Gastrocnemius medialis (tissue), 4 donors: ENCODE measurements around the gene MARCHF9. TPM values are rescaled to one million over a fixed set of nuclear protein-coding genes. Genes with fewer than 3 reads are reported as not detected.

Experiments
- ATAC-seq, 2 donors: fragments of 150-250 bp; one replicate each; pipeline ENCODE4 v1.9.1; 2016
- DNase-seq, 2 donors: peaks; one replicate each; pipeline ENCODE4 v3.0.0-alpha.2; 2019
- H3K27ac ChIP-seq, 4 donors: fragments of 200-600 bp; sonication (generic); 1 replicate in 1 of 4; 2 replicates in 3 of 4; pipeline ENCODE4 v1.5.1; 2016 to 2018; ENCODE audit warnings: mild to moderate bottlenecking in 2 of 4, moderate library complexity in 1 of 4
- H3K27me3 ChIP-seq, 3 donors: fragments of 200-600 bp; sonication (generic) in 2 of 3; 1 replicate in 1 of 3; 2 replicates in 2 of 3; pipeline versions ENCODE4 v1.5.1 to v1.6.0; 2016 to 2019; ENCODE audit warnings: mild to moderate bottlenecking in 1 of 3, moderate library complexity in 1 of 3
- H3K36me3 ChIP-seq, 2 donors: fragments of 200-600 bp; sonication (generic) in 1 of 2; one replicate each; pipeline ENCODE4 v1.5.1; 2017 to 2018
- H3K4me1 ChIP-seq, 2 donors: fragments of 200-600 bp; sonication (generic) in 1 of 2; one replicate each; pipeline ENCODE4 v1.5.1; 2016 to 2017; ENCODE audit warnings: mild to moderate bottlenecking in 2 of 2
- H3K4me3 ChIP-seq, 4 donors: fragments of 200-600 bp; sonication (generic) in 3 of 4; 1 replicate in 1 of 4; 2 replicates in 3 of 4; pipeline ENCODE4 v1.5.1; 2016 to 2019; ENCODE audit warnings: mild to moderate bottlenecking in 2 of 4
- H3K9me3 ChIP-seq, 3 donors: fragments of 200-600 bp; sonication (generic) in 2 of 3; 1 replicate in 1 of 3; 2 replicates in 2 of 3; pipeline ENCODE4 v1.5.1; 2016 to 2019
- POLR2A ChIP-seq, 2 donors: fragments of 450-650 bp; IDR thresholded peaks; one replicate each; pipeline ENCODE4 v1.6.1; 2017; ENCODE audit warnings: antibody characterized with exemption in 2 of 2, mild to moderate bottlenecking in 2 of 2, moderate library complexity in 2 of 2
- in situ Hi-C, 4 donors: fragments of 200-750 bp; cut with MboI; loops; one replicate each; pipeline versions ENCODE4 v1.15.0 to v1.8.0; 2017; ENCODE audit warnings: low sequenced_read_pairs in 4 of 4
- intact Hi-C: fragments of 100-400 bp; cut with DNase I; formaldehyde crosslinking; loops from one replicate; pipeline ENCODE4 v1.15.1; 2023; ENCODE audit warnings: low total_unique reads
- total RNA-seq, 4 donors: library from RNA; depleted of rRNA; stranded (reverse); fragments of >200 nt; gene quantifications; one replicate each; pipeline versions ENCODE4 v1.1.0 to v1.2.3, GENCODE V29; 2016
- TF ChIP-seq, protein P1 (sequence below), 5 experiments: fragments of 450-650 bp in 3 of 5; fragments of 200-600 bp in 2 of 5; sonication (generic) in 2 of 5; IDR thresholded peaks in 4 of 5; conservative IDR thresholded peaks in 1 of 5; 1 replicate in 4 of 5; 2 replicates in 1 of 5; pipeline ENCODE4 v1.5.1; 2016 to 2019; ENCODE audit warnings: antibody characterized with exemption in 5 of 5, mild to moderate bottlenecking in 3 of 5, moderate library complexity in 3 of 5

The MARCHF9 gene
- total RNA-seq, 4 donors from 2014 or later: 4.8 to 11.3 (median 7.9) TPM

DNA sequence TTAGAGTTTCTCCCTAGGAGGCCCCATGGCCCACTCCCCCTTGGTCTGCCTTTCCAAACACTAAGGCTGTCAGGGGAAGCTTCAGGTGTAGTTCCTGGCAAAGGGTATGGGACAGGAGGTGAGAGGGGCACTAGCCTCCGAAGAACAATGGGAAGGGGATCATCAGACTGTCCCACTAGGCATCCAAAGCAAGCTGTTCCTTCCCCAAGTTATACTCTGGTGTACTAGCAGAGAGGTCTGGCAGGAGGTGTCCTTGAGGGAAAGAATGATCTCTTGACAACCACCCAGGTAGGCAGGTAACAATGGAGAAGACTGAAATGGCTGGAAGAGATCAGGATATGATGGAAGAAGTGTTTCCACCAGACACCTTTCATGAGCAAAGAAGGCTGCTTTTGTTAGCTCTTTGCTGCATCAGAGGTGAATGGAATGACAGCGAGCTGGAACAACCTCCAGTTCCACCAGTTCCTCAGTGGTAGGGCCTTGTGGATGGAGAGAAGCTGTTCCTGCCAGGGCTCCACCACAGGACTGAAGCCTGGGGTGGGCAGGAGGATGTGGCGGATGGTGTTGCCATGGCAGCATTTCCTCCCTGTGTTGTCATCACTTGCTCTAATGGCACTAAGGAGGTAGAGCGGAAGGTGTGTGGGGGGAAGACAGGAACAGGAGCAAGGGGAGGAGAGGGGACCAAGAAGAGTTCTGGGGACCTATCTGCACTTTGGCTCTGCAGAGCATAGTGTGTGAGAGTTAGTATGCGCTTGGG lies 14.1 kb upstream of the MARCHF9 start:
- ATAC-seq (no peak), DNase-seq (no peak)
- intact Hi-C loops (no loop called here), in situ Hi-C loops (no loop called here)
- Histone ChIP-seq H3K27ac (peak overlapping the region; percentile 38 to 66 (median 58)), H3K27me3 (peaks cover 39 to 47% (median 43%) of the 10 kb centered on the region in 3 donors), H3K36me3 (no peaks in the 10 kb centered on the region), H3K9me3 (no peaks in the 10 kb centered on the region), H3K4me3 (no peak overlapping the region), H3K4me1 (peaks cover 16 to 25% of the 10 kb centered on the region in 2 donors)
- TF ChIP-seq, protein P1, sequence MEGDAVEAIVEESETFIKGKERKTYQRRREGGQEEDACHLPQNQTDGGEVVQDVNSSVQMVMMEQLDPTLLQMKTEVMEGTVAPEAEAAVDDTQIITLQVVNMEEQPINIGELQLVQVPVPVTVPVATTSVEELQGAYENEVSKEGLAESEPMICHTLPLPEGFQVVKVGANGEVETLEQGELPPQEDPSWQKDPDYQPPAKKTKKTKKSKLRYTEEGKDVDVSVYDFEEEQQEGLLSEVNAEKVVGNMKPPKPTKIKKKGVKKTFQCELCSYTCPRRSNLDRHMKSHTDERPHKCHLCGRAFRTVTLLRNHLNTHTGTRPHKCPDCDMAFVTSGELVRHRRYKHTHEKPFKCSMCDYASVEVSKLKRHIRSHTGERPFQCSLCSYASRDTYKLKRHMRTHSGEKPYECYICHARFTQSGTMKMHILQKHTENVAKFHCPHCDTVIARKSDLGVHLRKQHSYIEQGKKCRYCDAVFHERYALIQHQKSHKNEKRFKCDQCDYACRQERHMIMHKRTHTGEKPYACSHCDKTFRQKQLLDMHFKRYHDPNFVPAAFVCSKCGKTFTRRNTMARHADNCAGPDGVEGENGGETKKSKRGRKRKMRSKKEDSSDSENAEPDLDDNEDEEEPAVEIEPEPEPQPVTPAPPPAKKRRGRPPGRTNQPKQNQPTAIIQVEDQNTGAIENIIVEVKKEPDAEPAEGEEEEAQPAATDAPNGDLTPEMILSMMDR (IDR thresholded peaks at IDR 0.05 in 4 of 5, conservative IDR thresholded peaks at IDR 0.05 in 1 of 5): no peak
- TF ChIP-seq POLR2A (IDR thresholded peaks at IDR 0.05): no peak

DNA sequence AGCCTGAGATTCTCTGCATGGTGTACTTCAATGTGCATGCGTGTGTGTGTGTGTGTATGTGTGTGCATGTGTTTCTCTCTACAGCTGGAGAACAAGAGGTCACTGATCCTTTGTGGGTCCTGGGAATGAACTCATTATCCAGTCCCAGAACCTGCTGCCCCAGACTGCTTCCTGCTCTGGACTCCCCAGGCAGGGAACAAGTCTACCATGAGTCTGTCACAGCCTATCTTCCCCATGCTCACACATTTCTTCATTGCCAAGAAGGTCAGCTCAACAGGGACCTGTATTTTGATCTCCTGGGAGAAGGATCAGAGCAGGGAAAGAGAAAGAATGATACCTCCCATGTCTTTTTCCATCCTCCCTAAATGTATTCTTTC lies 13.5 kb upstream of the MARCHF9 start:
- peak overlapping the region in 3 of 4 donors; percentile 54 to 93 (median 62) for H3K27ac ChIP-seq
- intact Hi-C loops (no loop called here), in situ Hi-C loops (no loop called here)
- ATAC-seq: no peak
- no peaks in the 10 kb centered on the region for H3K9me3 ChIP-seq
- peaks cover 33 to 41% (median 37%) of the 10 kb centered on the region in 3 donors for H3K27me3 ChIP-seq
- peaks cover 19 to 20% of the 10 kb centered on the region in 2 donors for H3K4me1 ChIP-seq
- no peak for DNase-seq
- no peak for TF ChIP-seq POLR2A (IDR thresholded peaks at IDR 0.05)
- TF ChIP-seq, protein P1 (IDR thresholded peaks at IDR 0.05 in 4 of 5, conservative IDR thresholded peaks at IDR 0.05 in 1 of 5): no peak
- H3K36me3 ChIP-seq: peaks cover 0 to 1% of the 10 kb centered on the region in 2 donors
- H3K4me3 ChIP-seq: peak overlapping the region in 1 of 4 donors; percentile 29

DNA sequence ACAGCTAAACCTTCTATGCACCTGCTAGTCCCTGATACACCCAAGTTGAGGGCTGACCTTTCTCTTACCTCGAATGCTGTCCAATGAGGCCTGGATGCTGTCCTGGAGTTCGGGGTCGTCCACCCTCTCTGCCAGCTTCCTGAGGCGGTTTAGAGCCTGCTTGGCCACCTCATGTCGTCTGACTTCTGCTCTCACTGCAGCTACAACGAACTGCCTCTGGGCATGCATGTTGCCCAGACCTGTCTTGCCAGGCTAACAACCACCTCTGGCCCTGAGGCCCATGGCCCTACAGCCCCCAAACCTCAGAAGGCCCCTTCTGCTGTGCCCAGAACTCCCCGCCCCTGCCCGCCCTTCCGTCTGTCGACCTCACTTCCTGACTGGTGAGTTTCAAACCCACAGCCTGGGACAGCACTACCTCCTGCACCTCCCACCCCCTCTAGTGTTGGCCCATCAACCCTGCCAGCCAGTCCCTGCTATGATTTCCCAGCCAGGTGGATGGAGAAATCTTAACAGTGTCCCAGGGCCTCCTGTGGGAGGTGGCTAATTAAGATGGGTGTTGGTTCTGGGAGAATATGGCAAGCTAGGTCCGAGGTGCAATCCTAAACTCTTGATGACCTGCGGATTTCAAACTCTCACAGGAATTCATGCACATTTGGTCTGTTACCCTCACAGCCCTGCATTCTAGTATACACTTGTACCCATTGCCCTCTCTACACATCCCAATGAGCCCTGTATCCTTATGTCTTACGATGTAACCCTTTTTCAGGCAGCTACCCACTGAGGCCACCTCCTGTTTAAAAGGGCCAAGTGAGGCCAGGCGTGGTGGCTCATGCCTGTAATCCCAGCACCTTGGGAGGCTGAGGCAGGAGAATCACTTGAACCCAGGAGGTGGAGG lies 12.8 kb upstream of the MARCHF9 start:
- ATAC-seq (no peak), DNase-seq (no peak)
- Histone ChIP-seq H3K27me3 (peaks cover 26 to 34% (median 30%) of the 10 kb centered on the region in 3 donors), H3K36me3 (peaks cover 0 to 8% of the 10 kb centered on the region in 2 donors), H3K9me3 (no peaks in the 10 kb centered on the region), H3K27ac (peak overlapping the region; percentile 31 to 93 (median 58)), H3K4me1 (peaks cover 17 to 19% of the 10 kb centered on the region in 2 donors), H3K4me3 (peak overlapping the region in 1 of 4 donors; percentile 29)
- in situ Hi-C loops (no loop called here), intact Hi-C loops (no loop called here)
- TF ChIP-seq, protein P1 (IDR thresholded peaks at IDR 0.05 in 4 of 5, conservative IDR thresholded peaks at IDR 0.05 in 1 of 5): no peak
- TF ChIP-seq POLR2A (IDR thresholded peaks at IDR 0.05): no peak

DNA sequence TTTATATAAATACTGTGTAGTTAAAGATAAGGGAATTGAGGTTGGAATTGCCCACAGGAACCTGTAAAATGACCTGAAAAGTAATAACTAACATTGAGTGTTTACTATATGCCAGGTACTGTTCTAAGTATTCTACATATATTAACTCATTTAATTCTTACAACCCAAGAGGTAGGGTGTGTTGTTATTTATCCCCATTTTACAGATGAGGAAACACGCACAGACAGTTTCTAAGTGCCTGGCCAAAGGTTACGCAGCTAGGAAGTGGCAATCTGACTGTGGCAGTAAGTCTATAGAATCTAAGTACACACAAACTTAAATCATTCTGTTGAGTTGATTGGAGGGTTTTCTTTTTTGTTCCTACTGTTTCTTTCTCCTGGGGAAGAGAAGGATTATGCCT lies 11.1 kb upstream of the MARCHF9 start:
- H3K27me3 ChIP-seq: peaks cover 9 to 18% (median 15%) of the 10 kb centered on the region in 3 donors
- intact Hi-C loops: loop anchor here (2.0 kb wide), 1 partner anchor 221 kb away; the partner anchor contains the start of gene MBD6
- H3K36me3 ChIP-seq: peaks cover 0 to 25% of the 10 kb centered on the region in 2 donors
- H3K27ac ChIP-seq: peak overlapping the region; percentile 93 to 99 (median 98)
- in situ Hi-C loops: no loop called here
- H3K4me3 ChIP-seq: peak overlapping the region in 1 of 4 donors; percentile 81
- ATAC-seq: no peak
- H3K4me1 ChIP-seq: peaks cover 10 to 12% of the 10 kb centered on the region in 2 donors
- TF ChIP-seq, protein P1 (IDR thresholded peaks at IDR 0.05 in 4 of 5, conservative IDR thresholded peaks at IDR 0.05 in 1 of 5): no peak
- DNase-seq: no peak
- H3K9me3 ChIP-seq: no peaks in the 10 kb centered on the region
